ENCODE results near the gene WDR1.

The WDR1 gene

GRCh38 chr4:10056334-10057022 lies 60.1 kb downstream of the WDR1 start:
- no peak for DNase-seq (ENCODE audit: low spot score in 2 of 2)
- in situ Hi-C loops (cut with MboI; ENCODE audit: low sequenced_read_pairs): no loop called here
- H3K36me3 ChIP-seq (replicated peaks): no peaks in the 10 kb centered on the region
- H3K9me3 ChIP-seq: no peaks in the 10 kb centered on the region
- no peaks in the 10 kb centered on the region for H3K27me3 ChIP-seq (ENCODE audit: low read depth)
- H3K4me3 ChIP-seq: no peak overlapping the region
- no peaks in the 10 kb centered on the region for H3K4me1 ChIP-seq

- Histone ChIP-seq H3K9me3 (no peaks in the 10 kb centered on the region), H3K27me3 (ENCODE audit: low read depth) (no peaks in the 10 kb centered on the region), H3K36me3 (replicated peaks) (no peaks in the 10 kb centered on the region), H3K4me3 (no peak overlapping the region), H3K4me1 (no peaks in the 10 kb centered on the region)
- no peak for DNase-seq (ENCODE audit: low spot score in 2 of 2)
- in situ Hi-C loops (cut with MboI; ENCODE audit: low sequenced_read_pairs): no loop called here
Measured at GRCh38 chr4:10055871-10056270, 60.7 kb downstream of the WDR1 start.

- Histone ChIP-seq H3K9me3 (no peaks in the 10 kb centered on the region), H3K27me3 (ENCODE audit: low read depth) (no peaks in the 10 kb centered on the region; the same call in 1 of the 2 replicates), H3K4me1 (no peaks in the 10 kb centered on the region), H3K36me3 (replicated peaks) (no peaks in the 10 kb centered on the region), H3K4me3 (no peak overlapping the region)
- no peak for DNase-seq (ENCODE audit: low spot score in 2 of 2)
- in situ Hi-C loops (cut with MboI; ENCODE audit: low sequenced_read_pairs): no loop called here
Measured at GRCh38 chr4:10054571-10055041, 62.0 kb downstream of the WDR1 start.

- Histone ChIP-seq H3K27me3 (ENCODE audit: low read depth) (no peaks in the 10 kb centered on the region; the same call in 1 of the 2 replicates), H3K4me1 (no peaks in the 10 kb centered on the region), H3K4me3 (no peak overlapping the region), H3K9me3 (no peaks in the 10 kb centered on the region), H3K36me3 (replicated peaks) (no peaks in the 10 kb centered on the region)
- in situ Hi-C loops (cut with MboI; ENCODE audit: low sequenced_read_pairs): no loop called here
- no peak for DNase-seq (ENCODE audit: low spot score in 2 of 2)
Measured at GRCh38 chr4:10053635-10054453, 62.8 kb downstream of the WDR1 start.

GRCh38 chr4:10051517-10052135 lies 65.0 kb downstream of the WDR1 start:
- no peaks in the 10 kb centered on the region; the same call in 1 of the 2 replicates for H3K27me3 ChIP-seq (ENCODE audit: low read depth)
- H3K36me3 ChIP-seq (replicated peaks): no peaks in the 10 kb centered on the region
- no peak for DNase-seq (ENCODE audit: low spot score in 2 of 2)
- H3K4me3 ChIP-seq: no peak overlapping the region
- no peaks in the 10 kb centered on the region for H3K9me3 ChIP-seq
- in situ Hi-C loops (cut with MboI; ENCODE audit: low sequenced_read_pairs): no loop called here
- H3K4me1 ChIP-seq: no peaks in the 10 kb centered on the region

GRCh38 chr4:10050721-10051120 lies 65.9 kb downstream of the WDR1 start:
- H3K27me3 ChIP-seq (ENCODE audit: low read depth): no peaks in the 10 kb centered on the region; the same call in 1 of the 2 replicates
- no peaks in the 10 kb centered on the region for H3K9me3 ChIP-seq
- no peaks in the 10 kb centered on the region for H3K4me1 ChIP-seq
- H3K4me3 ChIP-seq: no peak overlapping the region
- no peaks in the 10 kb centered on the region for H3K36me3 ChIP-seq (replicated peaks)
- no peak for DNase-seq (ENCODE audit: low spot score in 2 of 2)
- in situ Hi-C loops (cut with MboI; ENCODE audit: low sequenced_read_pairs): no loop called here

GRCh38 chr4:10050261-10050661 lies 66.3 kb downstream of the WDR1 start:
- Histone ChIP-seq H3K27me3 (ENCODE audit: low read depth) (no peaks in the 10 kb centered on the region; the same call in 1 of the 2 replicates), H3K36me3 (replicated peaks) (no peaks in the 10 kb centered on the region), H3K4me1 (no peaks in the 10 kb centered on the region), H3K9me3 (no peaks in the 10 kb centered on the region), H3K4me3 (no peak overlapping the region)
- DNase-seq (ENCODE audit: low spot score in 2 of 2): no peak
- in situ Hi-C loops (cut with MboI; ENCODE audit: low sequenced_read_pairs): no loop called here

GRCh38 chr4:10048941-10049697 lies 67.5 kb downstream of the WDR1 start:
- Histone ChIP-seq H3K27me3 (ENCODE audit: low read depth) (no peaks in the 10 kb centered on the region; the same call in 1 of the 2 replicates), H3K9me3 (no peaks in the 10 kb centered on the region), H3K36me3 (replicated peaks) (no peaks in the 10 kb centered on the region), H3K4me3 (no peak overlapping the region), H3K4me1 (no peaks in the 10 kb centered on the region)
- DNase-seq (ENCODE audit: low spot score in 2 of 2): peak in 1 of 2 experiments; percentile 1
- in situ Hi-C loops (cut with MboI; ENCODE audit: low sequenced_read_pairs): no loop called here

GRCh38 chr4:10047967-10048366 lies 68.6 kb downstream of the WDR1 start:
- DNase-seq (ENCODE audit: low spot score in 2 of 2): peak in 1 of 2 experiments; percentile 1
- Histone ChIP-seq H3K4me3 (no peak overlapping the region), H3K36me3 (replicated peaks) (no peaks in the 10 kb centered on the region), H3K4me1 (no peaks in the 10 kb centered on the region), H3K27me3 (ENCODE audit: low read depth) (no peaks in the 10 kb centered on the region; the same call in 1 of the 2 replicates), H3K9me3 (no peaks in the 10 kb centered on the region)
- in situ Hi-C loops (cut with MboI; ENCODE audit: low sequenced_read_pairs): no loop called here

- no peak for DNase-seq (ENCODE audit: low spot score in 2 of 2)
- H3K36me3 ChIP-seq (replicated peaks): no peaks in the 10 kb centered on the region
- in situ Hi-C loops (cut with MboI; ENCODE audit: low sequenced_read_pairs): no loop called here
- no peaks in the 10 kb centered on the region for H3K9me3 ChIP-seq
- H3K4me1 ChIP-seq: no peaks in the 10 kb centered on the region
- H3K4me3 ChIP-seq: no peak overlapping the region
- H3K27me3 ChIP-seq (ENCODE audit: low read depth): no peaks in the 10 kb centered on the region; the same call in 1 of the 2 replicates
Measured at GRCh38 chr4:10046471-10046870, 70.1 kb downstream of the WDR1 start.

- no peaks in the 10 kb centered on the region; the same call in 1 of the 2 replicates for H3K27me3 ChIP-seq (ENCODE audit: low read depth)
- H3K36me3 ChIP-seq (replicated peaks): no peaks in the 10 kb centered on the region
- in situ Hi-C loops (cut with MboI; ENCODE audit: low sequenced_read_pairs): no loop called here
- peak in 1 of 2 experiments; percentile 0 for DNase-seq (ENCODE audit: low spot score in 2 of 2)
- H3K4me1 ChIP-seq: no peaks in the 10 kb centered on the region
- no peak overlapping the region for H3K4me3 ChIP-seq
- no peaks in the 10 kb centered on the region for H3K9me3 ChIP-seq
Measured at GRCh38 chr4:10045481-10045880, 71.1 kb downstream of the WDR1 start.

- Histone ChIP-seq H3K36me3 (replicated peaks) (no peaks in the 10 kb centered on the region), H3K9me3 (no peaks in the 10 kb centered on the region), H3K4me3 (no peak overlapping the region), H3K4me1 (no peaks in the 10 kb centered on the region), H3K27me3 (ENCODE audit: low read depth) (no peaks in the 10 kb centered on the region)
- DNase-seq (ENCODE audit: low spot score in 2 of 2): no peak
- in situ Hi-C loops (cut with MboI; ENCODE audit: low sequenced_read_pairs): no loop called here
Measured at GRCh38 chr4:10041036-10041435, 75.6 kb downstream of the WDR1 start.
